Measurements from ENCODE around the gene UBALD1. TPM values are rescaled to one million over a fixed set of nuclear protein-coding genes. Genes with fewer than 3 reads are reported as not detected.

UBALD1 gene
- total and polyA plus RNA-seq, 9 of the 15 experiments (the other 6 are each of a cell fraction or from before 2014, with no cell fraction given), result 1.3 to 38.0 (median 6.2) TPM; not detected in 2

- TF ChIP-seq MNT (conservative IDR thresholded peaks at IDR 0.05), result peak; percentile 94 to 97
- 0 out of 2 replicates have a peak, but pooled peaks have one; percentile 2 for TF ChIP-seq GTF2A2 (tag; IDR thresholded peaks at IDR 0.05)
- no peak for TF ChIP-seq KDM1A (IDR thresholded peaks at IDR 0.05)
- peak; percentile 70 for TF ChIP-seq FOSL1 (tag; conservative IDR thresholded peaks at IDR 0.05)
- TF ChIP-seq NR4A1 (CRISPR knock-in tag; IDR thresholded peaks at IDR 0.05), result no peak
- no peak for TF ChIP-seq NR4A1 (tag; IDR thresholded peaks at IDR 0.05)
- TF ChIP-seq ZSCAN29 (IDR thresholded peaks at IDR 0.05), result no peak
- peak; percentile 88 for TF ChIP-seq ZNF143 (CRISPR knock-in tag; IDR thresholded peaks at IDR 0.05)
- peak; percentile 70 for TF ChIP-seq RBM39 (optimal IDR thresholded peaks at IDR 0.05; ENCODE audit: low read depth, low read length)
- peak; percentile 68; the same call in 1 of the 2 replicates for TF ChIP-seq ZNF589 (CRISPR knock-in tag; IDR thresholded peaks at IDR 0.05; ENCODE audit: low read depth)
- TF ChIP-seq PKNOX1 (IDR thresholded peaks at IDR 0.05), result peak; percentile 97
- TF ChIP-seq PHF21A (IDR thresholded peaks at IDR 0.05; ENCODE audit: borderline replicate concordance, low read depth), result no peak
- TF ChIP-seq CTBP1 (IDR thresholded peaks at IDR 0.05; ENCODE audit: borderline replicate concordance), result 0 out of 2 replicates have a peak, but pooled peaks have one; percentile 34
- TF ChIP-seq TARDBP (IDR thresholded peaks at IDR 0.05), result 0 out of 2 replicates have a peak, but pooled peaks have one; percentile 31
- no peak for TF ChIP-seq PYGO2 (tag; IDR thresholded peaks at IDR 0.05)
- TF ChIP-seq TEAD2 (tag; IDR thresholded peaks at IDR 0.05), result no peak
- TF ChIP-seq ELK1 (CRISPR knock-in tag; IDR thresholded peaks at IDR 0.05), result no peak
- TF ChIP-seq THAP12 (CRISPR knock-in tag; IDR thresholded peaks at IDR 0.05), result no peak; the same call in 1 of the 2 replicates
- TF ChIP-seq NR3C1 (CRISPR knock-in tag; IDR thresholded peaks at IDR 0.05), result no peak
- 0 out of 2 replicates have a peak, but pooled peaks have one; percentile 37 for TF ChIP-seq ATF4 (CRISPR knock-in tag; IDR thresholded peaks at IDR 0.05)
- TF ChIP-seq POLR2H (tag; IDR thresholded peaks at IDR 0.05; ENCODE audit: low read depth), result peak; percentile 87
- TF ChIP-seq ZNF316 (IDR thresholded peaks at IDR 0.05), result no peak
- TF ChIP-seq KLF1 (tag; IDR thresholded peaks at IDR 0.05), result no peak
These were observed 1.5 kb upstream of the UBALD1 start (continued) for GRCh38 chr16:4616047-4616811.
